Myocyte (in vitro differentiated cells): ENCODE measurements around the gene ZFAND2A. TPM values are rescaled to one million over a fixed set of nuclear protein-coding genes. Genes with fewer than 3 reads are reported as not detected.
A peak's percentile ranks its signal among the peaks of the same experiment; 100 is the strongest.
"Not testable (repeated sequence)": the region's sequence is repeated elsewhere in the genome, so short reads cannot be mapped to it uniquely, and the experiment has no call there.

ENCODE experiments used
- DNase-seq: peaks from one replicate; pipeline ENCODE4 v3.0.0-alpha.2; 2012; ENCODE audit warnings: low read depth
- polyA plus RNA-seq: library from polyadenylated mRNA; unstranded; fragments of >200 nt; gene quantifications from one replicate; pipeline ENCODE4 v1.2.1, GENCODE V29; 2012; ENCODE audit warnings: missing spikeins
- total RNA-seq: library from RNA; depleted of rRNA; stranded (reverse); fragments of >200 nt; gene quantifications from 2 replicates; pipeline ENCODE4 v1.2.3, GENCODE V29; 2014

The ZFAND2A gene, protein sequence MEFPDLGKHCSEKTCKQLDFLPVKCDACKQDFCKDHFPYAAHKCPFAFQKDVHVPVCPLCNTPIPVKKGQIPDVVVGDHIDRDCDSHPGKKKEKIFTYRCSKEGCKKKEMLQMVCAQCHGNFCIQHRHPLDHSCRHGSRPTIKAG
- total RNA-seq, result 11.7 and 16.7 TPM in 2 replicates
- polyA plus RNA-seq, result 42.5 TPM

DNA sequence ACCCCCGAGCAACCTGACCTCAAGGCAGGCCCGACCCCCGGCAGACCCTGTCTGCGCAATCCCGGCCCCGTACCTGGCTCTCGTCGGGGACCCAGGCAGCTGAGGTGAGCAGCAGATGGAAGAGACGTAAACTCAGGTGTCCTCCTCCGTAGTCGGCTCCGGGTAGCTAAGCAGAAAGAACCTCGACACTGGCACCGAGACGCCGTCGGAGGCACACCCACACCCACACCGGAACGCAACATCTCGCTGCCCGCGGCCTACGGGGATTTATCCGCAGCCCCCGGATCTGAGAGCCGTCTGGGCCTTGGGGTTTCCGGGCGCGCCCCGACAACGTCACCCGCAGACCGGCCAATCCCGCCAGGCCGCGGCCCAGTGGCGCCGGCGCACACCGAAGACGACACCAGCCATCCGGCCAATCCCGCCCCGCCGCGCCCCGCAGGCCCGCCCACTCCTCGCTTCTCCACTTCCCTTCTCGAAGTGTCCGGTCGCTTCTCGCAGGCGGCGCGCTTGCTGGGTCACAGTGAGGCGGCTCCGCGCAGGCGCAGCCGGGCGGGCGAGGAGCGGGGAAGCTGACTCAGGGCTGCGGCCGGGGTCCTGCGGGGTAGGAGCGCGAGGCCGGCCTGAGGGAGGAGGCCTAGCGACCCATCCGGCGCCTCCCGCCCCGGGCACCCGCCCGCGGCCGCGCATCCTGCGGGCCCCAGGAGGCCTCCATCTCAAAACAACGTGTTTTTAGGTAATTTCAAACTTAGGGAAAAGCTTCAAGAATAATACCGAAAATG is at the start of gene ZFAND2A:
TSS of gene ZFAND2A (minus strand) at position 306 of the 779 bp plus-strand sequence. CDS start 1,984 bp downstream, outside the sequence.
- DNase-seq, result peak; percentile 99

DNA sequence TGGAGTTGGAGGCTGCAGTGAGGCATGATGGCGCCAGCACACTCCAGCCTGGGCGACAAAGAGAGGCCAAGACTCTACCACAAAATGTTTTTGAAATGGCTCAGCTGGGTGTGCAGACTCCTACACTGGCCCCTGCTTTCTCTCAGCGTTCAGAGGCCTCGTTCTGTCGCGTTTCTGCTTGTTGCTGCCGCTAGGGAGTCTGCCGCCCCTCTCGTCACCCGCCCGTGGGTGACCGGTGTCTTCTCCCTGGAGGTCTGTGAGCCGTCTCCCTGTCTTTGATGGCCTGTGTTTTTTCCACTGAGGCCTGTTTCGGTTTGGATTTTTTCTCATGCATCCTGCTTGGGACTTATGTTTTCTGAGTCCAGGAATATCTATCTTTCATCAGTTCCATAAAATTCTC is 49.1 kb upstream of the ZFAND2A start:
- DNase-seq, result no peak

DNA sequence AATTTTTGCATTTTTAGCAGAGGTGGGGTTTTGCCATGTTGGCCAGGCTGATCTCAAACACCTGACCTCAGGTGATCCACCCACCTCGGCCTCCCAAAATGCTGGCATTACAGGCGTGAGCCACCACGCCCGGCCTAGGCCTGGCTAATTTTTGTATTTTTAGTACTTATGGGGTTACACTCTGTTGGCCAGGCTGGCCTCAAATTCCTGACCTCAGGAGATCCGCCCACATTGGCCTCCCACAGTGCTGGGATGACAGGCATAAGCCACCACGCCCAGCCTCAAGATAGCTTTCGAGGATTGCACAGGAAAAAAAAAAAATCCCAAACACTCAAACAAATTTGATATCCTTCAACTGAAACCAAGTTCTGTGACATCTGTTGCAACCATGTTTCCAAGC is 45.7 kb upstream of the ZFAND2A start:
- peak; percentile 58 for DNase-seq

DNA sequence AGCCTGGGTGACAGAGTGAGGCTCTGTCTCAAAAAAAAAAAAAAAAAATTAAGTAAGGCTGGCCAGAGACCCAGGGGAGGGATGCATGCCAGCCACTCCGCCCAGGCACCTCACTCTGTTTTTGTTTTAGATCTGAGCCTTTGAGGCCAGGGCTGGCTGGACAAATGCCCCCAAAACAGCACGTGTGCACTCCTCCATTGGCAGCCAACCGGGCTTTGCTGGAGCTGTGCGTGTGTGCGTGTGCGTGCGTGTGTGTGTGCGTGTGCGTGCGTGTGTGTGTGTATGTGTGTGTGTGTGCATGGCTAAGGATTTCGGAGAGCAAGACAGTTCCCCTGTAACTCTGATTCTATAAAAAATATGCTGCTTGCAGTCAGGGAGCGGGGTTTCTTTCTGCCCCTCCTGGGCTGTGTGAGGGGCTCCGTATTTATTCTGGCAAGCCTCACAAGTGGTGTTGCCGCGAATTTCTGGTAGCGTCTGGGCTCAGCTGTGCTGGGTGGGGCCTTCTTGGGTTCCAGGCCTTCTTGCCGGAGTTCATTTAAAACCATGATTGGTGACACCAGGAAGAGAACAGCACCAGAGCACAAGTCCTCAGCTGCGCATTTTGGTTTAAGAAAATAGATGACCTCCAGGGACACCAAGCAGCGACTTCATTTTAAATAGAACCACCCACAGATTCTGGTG is 44.6 kb upstream of the ZFAND2A start:
- peak; percentile 77 for DNase-seq

DNA sequence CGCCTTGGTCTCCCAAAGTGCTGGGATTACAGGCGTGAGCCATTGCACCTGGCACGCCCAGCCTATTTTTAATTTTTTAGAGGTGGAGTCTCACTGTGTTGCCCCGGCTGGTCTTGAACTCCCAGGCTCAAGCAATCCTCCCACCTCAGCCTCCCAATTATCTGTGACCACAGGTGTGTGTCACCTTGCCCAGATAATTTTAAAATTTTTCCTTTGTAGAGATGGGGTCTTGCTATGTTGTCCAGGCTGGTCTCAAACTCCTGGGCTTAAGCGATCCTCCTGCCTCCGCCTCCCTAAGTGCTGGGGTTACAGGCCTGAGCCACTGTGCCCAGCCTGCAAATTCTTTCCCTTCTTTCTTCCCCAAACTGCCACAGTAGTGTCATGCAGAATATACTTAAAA is 42.9 kb upstream of the ZFAND2A start:
- DNase-seq, result not testable (repeated sequence)

DNA sequence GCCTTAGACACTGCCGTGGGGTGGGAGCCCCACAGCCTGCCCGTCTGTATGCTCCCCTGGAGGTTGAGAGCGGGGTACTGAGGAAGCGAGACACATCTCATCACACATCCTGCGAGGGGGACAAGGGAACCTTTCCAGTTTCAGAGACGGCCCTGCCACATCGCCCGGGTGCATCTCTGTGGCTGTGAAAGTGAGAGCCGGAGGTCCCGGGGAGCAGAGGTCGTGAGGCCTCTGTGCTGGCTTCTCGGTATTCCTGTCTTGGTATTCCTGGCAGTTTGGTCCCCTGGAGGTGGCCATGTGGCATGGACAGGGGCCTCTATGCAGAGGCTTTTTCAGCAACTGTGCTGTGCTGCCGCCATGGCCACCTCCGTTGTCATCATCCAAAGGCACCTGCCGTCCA is 41.9 kb upstream of the ZFAND2A start:
- DNase-seq, result no peak

DNA sequence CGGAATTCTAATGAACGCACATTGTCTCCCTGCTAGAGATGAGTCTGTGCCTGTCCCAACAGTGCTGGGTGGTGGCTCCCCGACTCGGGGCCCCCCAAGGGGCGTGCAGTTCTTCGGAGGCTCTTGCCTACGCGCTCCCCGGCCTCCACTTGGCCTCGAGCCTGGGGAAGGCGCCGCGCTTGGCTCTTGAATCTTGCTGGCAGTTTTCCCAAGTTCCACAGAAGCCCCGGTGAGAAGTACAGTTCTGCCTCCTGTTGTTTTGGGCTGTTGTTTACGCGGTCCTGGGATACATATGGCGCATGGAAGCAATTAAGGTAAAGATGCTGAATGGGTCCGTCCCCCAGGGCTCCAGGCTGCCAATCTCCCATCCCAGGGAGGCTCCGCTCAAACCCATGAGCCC is 40.0 kb upstream of the ZFAND2A start:
- DNase-seq, result no peak

DNA sequence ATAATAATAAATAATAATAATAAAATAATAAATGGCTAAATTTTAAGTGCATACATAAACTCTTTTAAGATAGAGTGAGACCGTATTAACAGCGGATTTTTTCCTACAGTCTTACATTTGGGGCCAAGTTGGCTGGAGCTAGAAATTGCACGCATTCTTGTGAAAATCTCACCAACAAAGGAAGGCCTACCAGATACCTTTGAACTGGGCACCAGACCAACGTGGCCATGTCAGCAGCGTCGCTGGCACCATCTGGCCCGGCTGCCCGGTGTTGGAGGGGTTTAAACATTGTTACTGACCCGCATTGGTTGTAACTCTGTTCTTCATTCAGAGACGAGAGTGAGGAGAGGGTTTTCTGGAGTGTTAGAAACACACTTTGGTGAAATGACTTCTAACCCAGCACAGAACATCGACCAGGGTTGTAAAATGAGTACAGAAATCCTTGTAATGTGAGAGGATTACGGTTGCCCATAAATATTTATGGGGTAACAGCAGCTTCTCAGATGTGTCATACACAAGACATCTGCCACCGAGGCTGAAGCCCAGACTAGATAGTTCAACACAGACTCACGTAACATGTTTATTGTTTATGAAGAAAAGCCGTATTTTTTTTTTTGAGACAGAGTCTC is 38.1 kb upstream of the ZFAND2A start:
- peak; percentile 91 for DNase-seq

DNA sequence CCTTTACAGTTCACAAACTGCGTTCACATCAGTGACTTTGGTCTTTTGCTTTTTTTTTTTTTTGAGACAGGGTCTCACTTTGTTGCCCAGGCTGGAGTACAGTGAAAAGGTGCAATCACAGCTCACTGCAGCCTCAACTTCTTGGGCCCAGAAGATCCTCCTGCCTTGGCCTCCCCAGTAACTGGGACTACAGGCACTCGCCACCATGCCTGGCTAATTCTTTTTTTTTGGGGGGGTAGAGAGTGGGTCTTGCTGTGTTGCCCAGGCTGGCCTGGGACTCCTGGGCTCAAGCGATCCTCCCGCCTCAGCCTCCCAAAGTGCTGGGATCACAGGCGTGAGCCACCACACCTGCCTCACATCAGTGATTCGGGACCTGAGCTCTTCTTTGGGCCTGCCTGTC is 37.0 kb upstream of the ZFAND2A start:
- no peak for DNase-seq

DNA sequence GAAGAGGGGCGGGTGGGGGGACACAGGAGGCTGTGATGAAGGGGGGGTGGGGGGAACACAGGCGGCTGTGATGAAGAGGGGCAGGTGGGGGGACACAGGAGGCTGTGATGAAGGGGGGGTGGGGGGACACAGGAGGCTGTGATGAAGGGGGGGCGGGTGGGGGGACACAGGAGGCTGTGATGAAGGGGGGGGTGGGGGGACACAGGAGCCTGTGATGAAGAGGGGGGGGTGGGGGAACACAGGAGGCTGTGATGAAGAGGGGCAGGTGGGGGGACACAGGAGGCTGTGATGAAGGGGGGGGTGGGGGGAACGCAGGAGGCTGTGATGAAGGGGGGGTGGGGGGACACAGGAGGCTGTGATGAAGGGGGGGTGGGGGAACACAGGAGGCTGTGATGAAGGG is 36.4 kb upstream of the ZFAND2A start:
- DNase-seq, result not testable (repeated sequence)

DNA sequence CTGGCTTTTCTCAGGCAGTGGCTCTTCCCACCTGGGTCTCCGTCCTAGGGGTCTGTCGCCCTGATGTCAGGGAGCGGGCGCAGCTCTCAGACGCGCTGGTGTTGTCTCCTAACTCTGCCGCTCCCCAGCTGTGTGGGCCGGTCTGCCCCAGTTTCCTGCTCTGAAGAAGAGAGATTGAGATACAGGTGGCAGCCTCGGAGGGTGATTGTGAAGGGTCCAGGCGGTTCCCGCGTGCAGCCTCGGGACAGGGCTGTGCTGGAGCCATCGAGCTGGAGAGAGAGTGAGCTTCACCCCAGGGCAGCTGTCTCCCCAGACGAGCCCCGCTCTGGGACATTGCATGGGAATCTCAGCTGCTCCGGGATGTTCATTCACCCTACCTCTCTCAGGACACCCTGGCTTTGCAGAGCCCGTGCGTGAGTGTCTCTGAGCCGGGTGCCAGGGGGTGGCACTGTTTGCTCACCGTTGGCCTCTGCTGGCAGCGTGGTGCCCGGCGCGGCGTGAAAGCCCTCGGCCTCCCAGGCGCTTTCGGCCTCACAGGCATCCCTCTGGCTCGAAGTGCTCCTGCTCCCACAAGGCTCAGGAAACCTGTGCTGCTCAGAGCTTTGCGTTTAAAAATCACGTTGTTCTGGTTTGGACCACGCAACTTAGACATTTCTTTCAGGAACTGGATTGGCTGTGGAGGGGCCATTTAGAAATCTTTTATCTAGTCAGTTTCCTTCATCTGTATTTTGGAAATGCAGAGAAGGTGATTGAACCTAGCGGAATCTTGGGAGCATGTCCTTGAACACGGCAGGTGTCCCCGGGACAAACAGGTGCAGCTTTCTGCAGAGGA is 33.8 kb upstream of the ZFAND2A start:
- peak; percentile 82 for DNase-seq

DNA sequence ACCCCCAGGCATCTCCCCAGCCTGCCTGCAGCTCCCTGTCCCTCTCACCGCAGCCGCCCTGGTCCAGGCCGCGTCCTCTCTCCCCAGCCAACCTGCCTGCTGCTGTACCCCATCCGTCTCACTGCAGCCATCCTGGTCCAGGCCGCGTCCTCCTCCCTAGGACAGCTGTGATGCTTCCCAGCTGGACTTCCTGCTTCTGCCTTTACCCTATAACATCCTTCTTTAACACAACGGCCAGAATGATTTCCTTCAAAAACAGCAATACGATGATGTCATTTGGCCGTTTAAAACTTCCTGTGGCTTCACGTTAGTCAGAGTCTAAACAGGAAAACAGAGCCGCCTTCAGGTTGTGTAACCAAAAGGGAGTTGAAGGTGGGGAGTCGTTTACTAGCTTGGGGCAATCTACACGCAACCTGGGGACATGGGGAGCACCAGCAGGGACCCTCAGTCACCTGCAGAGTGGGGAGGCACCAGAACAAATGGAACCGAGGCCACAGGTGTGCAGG is 32.2 kb upstream of the ZFAND2A start:
- no peak for DNase-seq

DNA sequence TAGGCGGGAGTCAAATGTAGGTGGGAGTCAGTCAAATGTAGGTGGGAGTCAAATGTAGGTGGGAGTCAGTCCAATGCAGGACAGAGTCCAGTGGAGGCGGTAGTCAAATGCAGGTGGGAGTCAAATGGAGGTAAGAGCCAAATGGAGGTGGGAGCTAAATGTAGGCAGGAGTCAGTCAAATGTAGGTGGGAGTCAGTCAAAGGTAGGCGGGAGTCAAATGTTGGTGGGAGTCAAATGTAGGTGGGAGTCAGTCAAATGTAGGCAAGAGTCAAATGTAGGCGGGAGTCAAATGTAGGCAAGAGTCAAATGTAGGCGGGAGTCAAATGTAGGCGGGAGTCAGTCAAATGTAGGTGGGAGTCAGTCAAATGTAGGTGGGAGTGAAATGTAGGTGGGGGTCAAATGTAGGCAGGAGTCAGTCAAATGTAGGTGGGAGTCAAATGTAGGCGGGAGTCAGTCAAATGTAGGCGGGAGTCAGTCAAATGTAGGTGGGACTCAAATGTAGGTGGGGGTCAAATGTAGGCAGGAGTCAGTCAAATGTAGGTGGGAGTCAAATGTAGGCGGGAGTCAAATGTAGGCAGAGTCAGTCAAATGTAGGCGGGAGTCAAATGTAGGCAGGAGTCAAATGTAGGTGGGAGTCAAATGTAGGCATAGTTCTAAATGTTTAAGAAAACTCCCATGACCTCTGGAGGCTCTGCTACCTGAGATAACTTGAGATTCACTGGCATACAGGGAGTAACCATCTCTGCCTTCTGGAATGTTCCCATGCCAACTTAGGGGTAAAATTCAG is 30.2 kb upstream of the ZFAND2A start:
- no peak for DNase-seq

DNA sequence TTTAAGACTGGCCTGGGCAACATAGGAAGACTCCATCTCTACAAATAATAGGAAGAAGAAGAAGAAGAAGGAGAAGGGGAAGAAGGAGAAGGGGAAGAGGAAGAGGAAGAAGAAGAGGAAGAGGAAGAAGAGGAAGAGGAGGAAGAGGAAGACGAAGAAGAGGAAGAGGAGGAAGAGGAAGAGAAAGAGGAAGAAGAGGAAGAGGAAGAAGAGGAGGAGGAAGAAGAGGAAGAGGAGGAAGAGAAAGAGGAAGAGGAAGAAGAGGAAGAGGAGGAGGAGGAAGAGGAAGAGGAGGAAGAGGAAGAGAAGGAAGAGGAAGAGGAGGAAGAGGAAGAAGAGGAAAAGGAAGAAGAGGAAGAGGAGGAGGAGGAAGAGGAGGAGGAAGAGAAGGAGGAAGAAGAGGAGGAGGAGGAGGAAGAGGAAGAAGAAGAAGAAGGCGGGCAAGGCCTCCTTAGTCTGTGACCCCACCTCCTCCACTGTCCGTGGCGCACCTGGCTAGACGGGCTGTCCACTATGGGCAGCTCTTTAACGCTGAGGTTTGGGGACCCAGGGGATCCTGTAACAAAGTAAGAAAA is 28.8 kb upstream of the ZFAND2A start:
- no peak for DNase-seq

DNA sequence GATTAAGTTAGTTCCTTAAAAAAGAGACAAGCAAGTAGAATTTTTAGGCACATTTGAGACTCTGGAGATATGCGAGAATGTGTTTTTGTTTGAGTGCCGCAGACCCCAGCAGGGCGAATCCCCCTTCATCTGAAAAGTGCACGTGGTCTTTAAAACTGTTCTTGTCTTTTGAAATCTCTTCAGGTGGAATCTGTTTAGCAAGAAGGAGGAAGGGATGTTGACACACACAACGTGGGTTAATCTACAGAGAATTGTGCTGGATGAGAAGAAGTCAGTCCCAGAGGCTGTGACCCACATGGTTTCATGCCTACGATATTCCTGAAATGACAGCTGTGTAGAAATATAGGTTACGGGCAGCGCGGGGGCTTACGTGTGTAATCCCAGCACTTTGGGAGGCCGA is 27.1 kb upstream of the ZFAND2A start:
- DNase-seq, result no peak

DNA sequence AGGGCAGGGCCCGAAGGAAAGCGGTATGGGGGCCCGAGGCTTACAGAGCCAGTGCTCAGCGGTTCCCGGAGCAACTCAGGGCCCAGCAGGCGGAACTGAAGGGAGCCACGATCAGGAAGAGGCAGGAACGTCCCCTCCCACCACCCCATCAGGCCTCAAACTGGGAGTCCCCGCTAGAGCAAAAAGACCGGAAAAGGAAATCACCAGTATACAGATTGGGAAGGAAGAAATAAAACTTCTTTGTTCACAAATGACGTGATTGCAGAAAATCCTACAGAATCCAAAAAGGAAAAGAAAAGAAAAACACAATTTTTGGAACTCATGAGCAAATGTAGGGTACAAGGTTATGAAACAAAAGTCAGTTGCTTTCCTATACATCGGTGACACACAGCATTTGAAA is 21.6 kb upstream of the ZFAND2A start:
- DNase-seq, result no peak

DNA sequence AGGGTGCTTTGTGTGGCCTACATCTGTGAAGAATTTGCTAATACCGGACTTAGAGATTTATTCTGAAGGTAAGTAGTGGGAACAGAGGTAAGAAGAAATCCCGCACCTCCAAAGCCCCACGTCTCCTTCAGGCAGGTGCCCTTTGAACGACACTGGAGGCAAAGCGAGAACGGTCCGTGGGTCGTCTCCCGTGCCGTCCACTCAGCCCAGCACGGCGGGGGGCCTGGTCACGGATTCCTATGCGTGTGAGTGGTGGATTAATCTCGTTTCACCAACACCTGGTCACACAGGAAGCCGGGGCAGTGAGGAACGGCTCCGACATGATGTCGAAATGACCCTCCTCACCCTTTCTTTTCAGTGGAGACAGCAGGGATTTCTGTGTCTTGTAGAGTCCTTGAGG is 21.0 kb upstream of the ZFAND2A start:
- no peak for DNase-seq

DNA sequence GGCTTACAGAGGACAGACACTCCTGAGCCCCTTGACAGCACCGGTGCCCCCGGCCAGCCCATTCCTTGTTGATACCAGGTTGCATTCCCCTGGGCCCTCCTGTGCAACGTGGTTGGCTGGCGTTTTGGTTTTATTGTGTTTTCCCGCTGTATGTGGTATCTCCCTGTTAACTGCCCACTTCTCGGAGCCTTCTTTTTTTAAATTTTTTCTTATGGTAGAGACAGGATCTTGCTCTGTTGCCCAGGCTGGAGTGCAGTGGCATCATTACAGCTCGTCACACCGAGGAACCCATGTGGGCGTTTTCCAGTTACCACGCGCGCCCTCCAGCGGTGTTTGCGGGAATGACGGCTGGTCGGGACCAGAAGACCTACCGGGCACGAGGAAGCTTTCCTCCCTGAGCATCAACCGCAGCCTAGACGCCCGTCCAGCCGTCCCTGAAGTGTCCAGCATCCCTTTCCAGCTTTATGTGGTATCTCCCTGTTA is 16.9 kb upstream of the ZFAND2A start:
- DNase-seq, result peak; percentile 64
